Chondrocyte (in vitro differentiated cells): ENCODE measurements around the gene ABCF3. TPM values are rescaled to one million over a fixed set of nuclear protein-coding genes. Genes with fewer than 3 reads are reported as not detected.

Experiments
- DNase-seq: peaks from one replicate; pipeline ENCODE4 v3.0.0; 2021; ENCODE audit warnings: mixed read lengths, low spot score
- H3K27ac Mint-ChIP-seq: one replicate; pipeline ENCODE4 v1.8.0; 2021; ENCODE audit warnings: mild to moderate bottlenecking, moderate library complexity, mixed read lengths; ENCODE audit not compliant: unreplicated experiment
- H3K27me3 Mint-ChIP-seq: 2 replicates; pipeline ENCODE4 v1.8.0; 2021; ENCODE audit warnings: low read depth, mixed read lengths
- H3K36me3 Mint-ChIP-seq: 2 replicates; pipeline ENCODE4 v1.8.0; 2021; ENCODE audit warnings: low read depth, mixed read lengths
- H3K4me1 Mint-ChIP-seq: 2 replicates; pipeline ENCODE4 v1.8.0; 2021; ENCODE audit warnings: low read depth, mild to moderate bottlenecking, mixed read lengths
- H3K4me3 Mint-ChIP-seq: one replicate; pipeline ENCODE4 v1.8.0; 2021; ENCODE audit warnings: mild to moderate bottlenecking, moderate library complexity, mixed read lengths; ENCODE audit not compliant: unreplicated experiment
- H3K9me3 Mint-ChIP-seq: 2 replicates; pipeline ENCODE4 v1.8.0; 2021; ENCODE audit warnings: low read depth, mixed read lengths
- total RNA-seq: library from RNA; stranded (reverse); gene quantifications from 3 replicates; pipeline ENCODE4 v1.2.1, GENCODE V29; 2021
- TF ChIP-seq, protein P1 (sequence below): fragments of 200-600 bp; sonication (generic); IDR thresholded peaks from 2 replicates; pipeline ENCODE4 v1.5.0; 2021; ENCODE audit warnings: antibody characterized with exemption, mild to moderate bottlenecking, moderate library complexity

The ABCF3 gene
- total RNA-seq, 1 donor from 2014 or later: 53.8 TPM

DNA sequence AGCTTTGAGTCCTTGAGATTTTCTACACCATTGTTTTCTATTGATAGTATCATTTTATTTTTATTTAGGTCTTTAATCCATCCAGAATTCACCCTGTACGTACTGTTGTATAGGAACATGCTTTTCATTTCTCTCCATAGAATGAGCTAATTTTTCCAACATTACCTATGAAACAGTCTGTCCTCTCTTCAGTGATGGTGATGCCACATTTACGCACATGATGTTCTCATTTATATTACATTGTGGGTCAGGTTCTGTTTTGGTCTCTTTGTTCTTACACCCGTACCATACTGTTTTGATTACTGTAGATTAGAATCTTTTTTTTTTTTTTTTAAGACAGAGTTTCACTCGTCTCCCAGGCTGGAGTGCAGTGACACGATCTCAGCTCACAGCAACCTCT is 25.7 kb downstream of the ABCF3 start:
- DNase-seq: no peak
- no peaks in the 10 kb centered on the region for H3K4me1 Mint-ChIP-seq
- no peaks in the 10 kb centered on the region for H3K9me3 Mint-ChIP-seq
- H3K27ac Mint-ChIP-seq: no peak overlapping the region
- H3K36me3 Mint-ChIP-seq: no peaks in the 10 kb centered on the region
- peaks cover 25% of the 10 kb centered on the region for H3K27me3 Mint-ChIP-seq
- no peak overlapping the region for H3K4me3 Mint-ChIP-seq
- TF ChIP-seq, protein P1, sequence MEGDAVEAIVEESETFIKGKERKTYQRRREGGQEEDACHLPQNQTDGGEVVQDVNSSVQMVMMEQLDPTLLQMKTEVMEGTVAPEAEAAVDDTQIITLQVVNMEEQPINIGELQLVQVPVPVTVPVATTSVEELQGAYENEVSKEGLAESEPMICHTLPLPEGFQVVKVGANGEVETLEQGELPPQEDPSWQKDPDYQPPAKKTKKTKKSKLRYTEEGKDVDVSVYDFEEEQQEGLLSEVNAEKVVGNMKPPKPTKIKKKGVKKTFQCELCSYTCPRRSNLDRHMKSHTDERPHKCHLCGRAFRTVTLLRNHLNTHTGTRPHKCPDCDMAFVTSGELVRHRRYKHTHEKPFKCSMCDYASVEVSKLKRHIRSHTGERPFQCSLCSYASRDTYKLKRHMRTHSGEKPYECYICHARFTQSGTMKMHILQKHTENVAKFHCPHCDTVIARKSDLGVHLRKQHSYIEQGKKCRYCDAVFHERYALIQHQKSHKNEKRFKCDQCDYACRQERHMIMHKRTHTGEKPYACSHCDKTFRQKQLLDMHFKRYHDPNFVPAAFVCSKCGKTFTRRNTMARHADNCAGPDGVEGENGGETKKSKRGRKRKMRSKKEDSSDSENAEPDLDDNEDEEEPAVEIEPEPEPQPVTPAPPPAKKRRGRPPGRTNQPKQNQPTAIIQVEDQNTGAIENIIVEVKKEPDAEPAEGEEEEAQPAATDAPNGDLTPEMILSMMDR: no peak

DNA sequence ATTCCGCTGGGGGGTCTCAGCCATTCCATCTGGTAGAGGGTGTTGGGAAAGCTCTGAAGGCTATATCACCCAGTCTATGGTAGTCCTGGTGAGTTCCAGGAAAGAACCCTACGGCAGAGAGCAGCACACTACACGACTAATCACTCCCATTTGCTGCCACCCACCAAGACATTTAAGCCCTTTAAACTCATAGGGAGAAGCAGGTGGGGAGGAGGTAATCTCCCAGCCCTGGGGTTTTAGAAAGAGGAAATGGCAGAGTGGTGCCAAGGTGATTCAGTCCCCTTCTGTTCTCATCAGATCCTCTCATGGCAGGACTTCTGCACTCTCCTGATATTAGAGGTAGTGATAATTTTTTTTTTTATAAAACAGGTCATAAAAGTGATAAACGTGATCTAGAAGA is 32.8 kb downstream of the ABCF3 start:
- DNase-seq: no peak
- H3K4me3 Mint-ChIP-seq: no peak overlapping the region
- no peaks in the 10 kb centered on the region for H3K9me3 Mint-ChIP-seq
- peaks cover 13% of the 10 kb centered on the region for H3K27me3 Mint-ChIP-seq
- no peaks in the 10 kb centered on the region for H3K4me1 Mint-ChIP-seq
- H3K27ac Mint-ChIP-seq: no peak overlapping the region
- no peaks in the 10 kb centered on the region for H3K36me3 Mint-ChIP-seq
- TF ChIP-seq, protein P1: no peak

DNA sequence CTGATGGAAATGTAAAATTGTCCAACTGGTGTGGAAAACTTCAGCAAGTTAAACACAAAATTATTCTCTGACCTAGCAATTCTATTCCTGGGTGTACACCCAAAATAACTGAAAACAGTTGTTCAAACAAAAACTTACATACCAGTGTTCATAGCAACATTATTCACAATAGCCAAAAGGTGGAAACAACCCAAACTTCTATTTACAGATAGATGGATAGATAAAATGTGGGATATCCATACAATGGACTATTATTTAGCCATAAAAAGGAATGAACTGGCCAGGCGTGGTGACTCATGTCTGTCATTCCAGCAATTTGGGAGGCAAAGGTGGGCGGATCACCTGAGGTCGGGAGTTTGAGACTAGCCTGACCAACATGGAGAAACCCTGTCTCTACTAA is 36.5 kb downstream of the ABCF3 start:
- Mint-ChIP-seq H3K27ac (no peak overlapping the region), H3K36me3 (no peaks in the 10 kb centered on the region), H3K27me3 (peaks cover 30% of the 10 kb centered on the region), H3K4me3 (no peak overlapping the region), H3K4me1 (no peaks in the 10 kb centered on the region), H3K9me3 (no peaks in the 10 kb centered on the region)
- TF ChIP-seq, protein P1: no peak
- no peak for DNase-seq

DNA sequence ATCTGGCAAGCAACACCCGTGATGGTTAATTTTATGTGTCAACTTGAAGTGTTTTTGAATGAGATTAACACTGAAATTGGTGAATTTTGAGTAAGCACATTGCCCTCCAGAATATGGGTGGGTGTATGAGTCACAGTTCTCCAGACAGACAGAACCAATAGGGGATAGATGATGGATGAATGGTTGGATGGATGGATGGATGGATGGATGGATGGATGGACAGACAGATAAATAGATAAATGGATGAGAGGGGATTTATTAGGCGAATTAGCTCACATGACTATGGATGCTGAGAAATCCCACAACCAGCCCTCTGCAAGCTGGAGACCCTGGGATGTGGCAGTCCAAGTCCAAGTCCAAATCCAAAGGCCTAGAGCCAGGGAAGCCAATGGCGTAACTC is 37.9 kb downstream of the ABCF3 start:
- no peak for DNase-seq
- TF ChIP-seq, protein P1: no peak
- H3K9me3 Mint-ChIP-seq: no peaks in the 10 kb centered on the region
- peaks cover 34% of the 10 kb centered on the region for H3K27me3 Mint-ChIP-seq
- no peak overlapping the region for H3K4me3 Mint-ChIP-seq
- no peak overlapping the region for H3K27ac Mint-ChIP-seq
- H3K36me3 Mint-ChIP-seq: no peaks in the 10 kb centered on the region
- H3K4me1 Mint-ChIP-seq: peaks cover 3% of the 10 kb centered on the region

DNA sequence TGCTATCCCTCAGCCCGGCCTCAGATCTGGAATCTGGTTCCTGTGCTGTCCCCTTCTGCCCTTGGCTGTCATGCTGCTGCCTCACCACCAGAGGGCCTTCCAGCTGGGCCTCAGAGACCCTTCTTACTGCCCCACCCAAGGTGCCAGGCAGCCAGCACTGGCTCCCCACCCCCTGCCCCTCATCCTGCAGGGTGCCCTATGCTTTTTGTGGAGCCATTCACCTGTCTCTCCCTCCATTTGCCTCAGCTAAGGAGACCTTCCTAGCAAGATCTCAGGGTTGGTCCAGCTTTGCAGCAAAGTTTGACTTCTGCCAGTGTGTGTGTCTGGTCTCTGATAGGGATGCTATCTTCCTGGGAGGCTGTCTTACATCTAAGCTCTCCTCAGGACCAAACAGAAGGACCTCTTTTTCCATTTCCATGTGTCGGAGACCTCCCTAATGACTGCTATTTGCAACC is 41.5 kb downstream of the ABCF3 start:
- Mint-ChIP-seq H3K9me3 (no peaks in the 10 kb centered on the region), H3K27me3 (peaks cover 47% of the 10 kb centered on the region), H3K36me3 (peaks cover 3% of the 10 kb centered on the region), H3K4me1 (peaks cover 12% of the 10 kb centered on the region), H3K27ac (no peak overlapping the region), H3K4me3 (no peak overlapping the region)
- TF ChIP-seq, protein P1: peak; percentile 83
- no peak for DNase-seq
